ENCODE results near the gene CEACAM7.

DNA sequence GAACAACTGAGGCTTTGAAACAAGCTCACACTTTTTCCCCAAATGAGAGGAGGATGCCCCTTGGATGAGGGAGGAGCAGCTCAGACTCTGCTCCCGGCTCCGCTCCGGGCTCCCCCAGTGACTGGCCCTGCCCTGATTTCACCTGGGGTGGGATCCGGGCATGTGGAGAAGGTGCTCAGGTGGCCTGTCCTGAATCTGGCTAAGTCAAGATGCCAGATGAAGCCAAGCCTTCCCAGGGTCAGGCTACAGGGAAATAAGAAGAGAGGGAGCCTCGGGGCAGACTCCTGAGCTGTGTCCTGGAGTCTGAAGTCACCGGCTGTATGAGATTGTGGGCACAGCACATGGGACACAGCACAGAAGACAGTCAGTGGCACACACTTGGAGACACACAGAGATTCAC is 30.7 kb upstream of the CEACAM7 start:
- TF ChIP-seq, protein P1, sequence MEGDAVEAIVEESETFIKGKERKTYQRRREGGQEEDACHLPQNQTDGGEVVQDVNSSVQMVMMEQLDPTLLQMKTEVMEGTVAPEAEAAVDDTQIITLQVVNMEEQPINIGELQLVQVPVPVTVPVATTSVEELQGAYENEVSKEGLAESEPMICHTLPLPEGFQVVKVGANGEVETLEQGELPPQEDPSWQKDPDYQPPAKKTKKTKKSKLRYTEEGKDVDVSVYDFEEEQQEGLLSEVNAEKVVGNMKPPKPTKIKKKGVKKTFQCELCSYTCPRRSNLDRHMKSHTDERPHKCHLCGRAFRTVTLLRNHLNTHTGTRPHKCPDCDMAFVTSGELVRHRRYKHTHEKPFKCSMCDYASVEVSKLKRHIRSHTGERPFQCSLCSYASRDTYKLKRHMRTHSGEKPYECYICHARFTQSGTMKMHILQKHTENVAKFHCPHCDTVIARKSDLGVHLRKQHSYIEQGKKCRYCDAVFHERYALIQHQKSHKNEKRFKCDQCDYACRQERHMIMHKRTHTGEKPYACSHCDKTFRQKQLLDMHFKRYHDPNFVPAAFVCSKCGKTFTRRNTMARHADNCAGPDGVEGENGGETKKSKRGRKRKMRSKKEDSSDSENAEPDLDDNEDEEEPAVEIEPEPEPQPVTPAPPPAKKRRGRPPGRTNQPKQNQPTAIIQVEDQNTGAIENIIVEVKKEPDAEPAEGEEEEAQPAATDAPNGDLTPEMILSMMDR (IDR thresholded peaks at IDR 0.05; ENCODE audit: low read length), result no peak
- TF ChIP-seq EZH2 (IDR thresholded peaks at IDR 0.05; ENCODE audit: borderline replicate concordance, low read length), result no peak

Measured in OCI-LY1 (cell line).